Fibroblast of the aortic adventitia (primary cell): ENCODE data around the gene PCDHGA8. TPM values are rescaled to one million over a fixed set of nuclear protein-coding genes. Genes with fewer than 3 reads are reported as not detected.

ENCODE experiments used
- DNase-seq: peaks from one replicate; pipeline ENCODE4 v3.0.0-alpha.2; 2010; ENCODE audit warnings: low read depth
- H3K4me3 ChIP-seq: 2 replicates; pipeline ENCODE4 v1.5.1; 2011; ENCODE audit warnings: low read depth, mild to moderate bottlenecking, control low read depth, low read length, moderate library complexity
- CTCF ChIP-seq: IDR thresholded peaks from 2 replicates; pipeline ENCODE4 v1.5.1; 2011; ENCODE audit warnings: mild to moderate bottlenecking, low read length, control low read depth, inconsistent platforms; ENCODE audit not compliant: insufficient read depth
- total RNA-seq: library from RNA; depleted of rRNA; stranded (reverse); fragments of >200 nt; gene quantifications from 2 replicates; pipeline ENCODE4 v1.2.3, GENCODE V29; 2012; ENCODE audit warnings: low replicate concordance

Gene PCDHGA8
- total RNA-seq, 1 donor: 3.8 TPM

- no peak for TF ChIP-seq CTCF
- no peak overlapping the region for H3K4me3 ChIP-seq
- DNase-seq: no peak
Observed at GRCh38 chr5:141360685-141361084, 31.7 kb upstream of the PCDHGA8 start.

- no peak overlapping the region for H3K4me3 ChIP-seq
- TF ChIP-seq CTCF: no peak
- DNase-seq: no peak
Observed at GRCh38 chr5:141362719-141363118, 29.7 kb upstream of the PCDHGA8 start.

- H3K4me3 ChIP-seq: peak within 1 kb of the TSS; percentile 47
- peak; percentile 49 for DNase-seq
- no peak for TF ChIP-seq CTCF
Observed at GRCh38 chr5:141363952-141364660, 28.3 kb upstream of the PCDHGA8 start, which contains the start of gene PCDHGA5. Gene PCDHGA5 (plus strand): TSS chr5:141364162. CDS start chr5:141364331, 169 bp downstream.

GRCh38 chr5:141366016-141366896, 26.2 kb upstream of the PCDHGA8 start:
- no peak for TF ChIP-seq CTCF
- H3K4me3 ChIP-seq: no peak overlapping the region
- no peak for DNase-seq

- H3K4me3 ChIP-seq: peak within 1 kb of the TSS; percentile 57
- peak; percentile 64 for TF ChIP-seq CTCF
- peak; percentile 76 for DNase-seq
Observed at GRCh38 chr5:141369994-141370848, 22.2 kb upstream of the PCDHGA8 start, which contains the start of gene PCDHGB3. Gene PCDHGB3 (plus strand): TSS chr5:141370242. CDS start chr5:141370395, 153 bp downstream.

- TF ChIP-seq CTCF: no peak
Observed at GRCh38 chr5:141371572-141372475, 20.6 kb upstream of the PCDHGA8 start.

More at GRCh38 chr5:141371572-141372475, 20.6 kb upstream of the PCDHGA8 start:
- DNase-seq: no peak
- H3K4me3 ChIP-seq: no peak overlapping the region
